Mesendoderm (in vitro differentiated cells): ENCODE data around the gene GRM7.

Experiments used
- DNase-seq: peaks from one replicate; pipeline ENCODE4 v3.0.0; 2013
- H2AK5ac ChIP-seq: 2 replicates; pipeline ENCODE4 v1.6.1; 2013; ENCODE audit warnings: low read length, inconsistent platforms
- H2BK120ac ChIP-seq: 2 replicates; pipeline ENCODE4 v1.6.1; 2013; ENCODE audit warnings: low read depth, mild to moderate bottlenecking, low read length, moderate library complexity, mixed read lengths
- H2BK15ac ChIP-seq: replicated peaks from 2 replicates; pipeline ENCODE4 v1.6.1; 2013; ENCODE audit warnings: low read depth, mild to moderate bottlenecking, moderate library complexity
- H2BK5ac ChIP-seq: 2 replicates; pipeline ENCODE4 v1.6.1; 2013; ENCODE audit warnings: low read length, inconsistent platforms
- H3K18ac ChIP-seq: 2 replicates; pipeline ENCODE4 v1.6.1; 2013; ENCODE audit warnings: mild to moderate bottlenecking, low read length, mixed read lengths
- H3K23ac ChIP-seq: one replicate; pipeline ENCODE4 v1.6.1; 2013; ENCODE audit warnings: low read length
- H3K27ac ChIP-seq: 2 replicates; pipeline ENCODE4 v1.5.1; 2013; ENCODE audit warnings: low read depth, mild to moderate bottlenecking, inconsistent platforms, low read length, moderate library complexity
- H3K27me3 ChIP-seq: 2 replicates; pipeline ENCODE4 v1.6.1; 2013; ENCODE audit warnings: low read length, control low read depth, mild to moderate bottlenecking, inconsistent platforms; ENCODE audit not compliant: insufficient read depth, poor library complexity
- H3K36me3 ChIP-seq: 2 replicates; pipeline ENCODE4 v1.6.1; 2013; ENCODE audit warnings: low read length, inconsistent platforms; ENCODE audit not compliant: control insufficient read depth, insufficient read depth
- H3K4ac ChIP-seq: one replicate; pipeline ENCODE4 v1.6.1; 2013; ENCODE audit warnings: low read depth, mild to moderate bottlenecking, low read length, moderate library complexity
- H3K4me1 ChIP-seq: 2 replicates; pipeline ENCODE4 v1.6.1; 2013; ENCODE audit warnings: low read depth, low read length, inconsistent platforms; ENCODE audit not compliant: control insufficient read depth
- H3K4me2 ChIP-seq: 2 replicates; pipeline ENCODE4 v1.6.1; 2013; ENCODE audit warnings: low read length
- H3K4me3 ChIP-seq: 2 replicates; pipeline ENCODE4 v1.5.1; 2013; ENCODE audit warnings: mild to moderate bottlenecking, low read length
- H3K56ac ChIP-seq: one replicate; pipeline ENCODE4 v1.6.1; 2013; ENCODE audit warnings: low read length
- H3K79me1 ChIP-seq: 2 replicates; pipeline ENCODE4 v1.6.1; 2013; ENCODE audit warnings: low read length, inconsistent platforms
- H3K79me2 ChIP-seq: 2 replicates; pipeline ENCODE4 v1.6.1; 2013; ENCODE audit warnings: mild to moderate bottlenecking, low read length; ENCODE audit not compliant: control insufficient read depth, insufficient read depth
- H3K9ac ChIP-seq: 2 replicates; pipeline ENCODE4 v1.6.1; 2013; ENCODE audit warnings: low read length, inconsistent platforms
- H4K5ac ChIP-seq: one replicate; pipeline ENCODE4 v1.6.1; 2013; ENCODE audit warnings: low read length
- H4K8ac ChIP-seq: one replicate; pipeline ENCODE4 v1.6.1; 2013; ENCODE audit warnings: low read depth, mild to moderate bottlenecking, control low read depth, low read length, moderate library complexity
- WGBS: extraction: QIAGEN DNeasy Blood & Tissue Kit; methylation state at CpG from one replicate; pipeline ENCODE4 v1.1.7; 2013; ENCODE audit warnings: low lambda C conversion rate, missing lambda C conversion rate; ENCODE audit not compliant: insufficient coverage; ENCODE audit errors: extremely low coverage; 5-methylcytosine and 5-hydroxymethylcytosine counted together

Gene GRM7

GRCh38 chr3:7428206-7428718 is 567.3 kb downstream of the GRM7 start:
- no peak overlapping the region for H3K56ac ChIP-seq
- no peaks in the 10 kb centered on the region for H3K79me2 ChIP-seq
- no peak for DNase-seq
- H3K36me3 ChIP-seq: no peaks in the 10 kb centered on the region
- H2BK5ac ChIP-seq: no peak overlapping the region
- H3K4me3 ChIP-seq: no peak overlapping the region
- no peaks in the 10 kb centered on the region for H3K27me3 ChIP-seq
- H3K23ac ChIP-seq: no peak overlapping the region
- no peaks in the 10 kb centered on the region for H3K79me1 ChIP-seq
- no peak overlapping the region for H2BK15ac ChIP-seq
- no peak overlapping the region for H3K4ac ChIP-seq
- H2BK120ac ChIP-seq: no peak overlapping the region
- no peak overlapping the region for H3K9ac ChIP-seq
- no peak overlapping the region for H3K27ac ChIP-seq
- no peaks in the 10 kb centered on the region for H3K4me1 ChIP-seq
- H2AK5ac ChIP-seq: no peak overlapping the region
- H3K4me2 ChIP-seq: no peak overlapping the region
- WGBS: no CpG with 5 or more reads among the region's 1 CpG
- no peak overlapping the region for H4K5ac ChIP-seq
- no peak overlapping the region for H3K18ac ChIP-seq
- H4K8ac ChIP-seq: no peak overlapping the region

- no peaks in the 10 kb centered on the region for H3K79me1 ChIP-seq
- H3K4me3 ChIP-seq: no peak overlapping the region
- H3K27me3 ChIP-seq: no peaks in the 10 kb centered on the region
- H3K79me2 ChIP-seq: no peaks in the 10 kb centered on the region
- DNase-seq: no peak
- no peak overlapping the region for H2BK15ac ChIP-seq
- H3K36me3 ChIP-seq: no peaks in the 10 kb centered on the region
- no peak overlapping the region for H3K4ac ChIP-seq
- H3K18ac ChIP-seq: no peak overlapping the region
- H3K4me1 ChIP-seq: no peaks in the 10 kb centered on the region
- H3K23ac ChIP-seq: no peak overlapping the region
- H4K5ac ChIP-seq: no peak overlapping the region
- no peak overlapping the region for H4K8ac ChIP-seq
- no peak overlapping the region for H2AK5ac ChIP-seq
- no peak overlapping the region for H3K4me2 ChIP-seq
- no peak overlapping the region for H2BK5ac ChIP-seq
- no peak overlapping the region for H3K9ac ChIP-seq
- H3K27ac ChIP-seq: no peak overlapping the region
- H2BK120ac ChIP-seq: no peak overlapping the region
- WGBS: no CpG with 5 or more reads among the region's 2 CpGs
- H3K56ac ChIP-seq: no peak overlapping the region
Observed at GRCh38 chr3:7432610-7433009, 571.7 kb downstream of the GRM7 start.

- Histone ChIP-seq H2BK15ac (no peak overlapping the region), H3K4me1 (no peaks in the 10 kb centered on the region), H3K9ac (no peak overlapping the region), H2BK5ac (no peak overlapping the region), H3K27me3 (no peaks in the 10 kb centered on the region), H3K4me3 (no peak overlapping the region), H3K18ac (no peak overlapping the region), H3K27ac (no peak overlapping the region), H3K56ac (no peak overlapping the region), H3K79me2 (no peaks in the 10 kb centered on the region), H3K79me1 (no peaks in the 10 kb centered on the region), H2BK120ac (no peak overlapping the region), H3K4ac (no peak overlapping the region), H2AK5ac (no peak overlapping the region), H3K4me2 (no peak overlapping the region), H4K8ac (no peak overlapping the region), H3K23ac (no peak overlapping the region), H4K5ac (no peak overlapping the region), H3K36me3 (no peaks in the 10 kb centered on the region)
- DNase-seq: no peak
- whole genome bisulfite sequencing: no CpG with 5 or more reads among the region's 2 CpGs
Observed at GRCh38 chr3:7433073-7433472, 572.2 kb downstream of the GRM7 start.

- Histone ChIP-seq H4K5ac (no peak overlapping the region), H3K79me1 (no peaks in the 10 kb centered on the region), H3K18ac (no peak overlapping the region), H3K4me1 (no peaks in the 10 kb centered on the region), H3K27ac (no peak overlapping the region), H3K27me3 (no peaks in the 10 kb centered on the region), H3K36me3 (no peaks in the 10 kb centered on the region), H2BK15ac (no peak overlapping the region), H2AK5ac (no peak overlapping the region), H4K8ac (no peak overlapping the region), H3K56ac (no peak overlapping the region), H3K9ac (no peak overlapping the region), H3K79me2 (no peaks in the 10 kb centered on the region), H3K4me3 (no peak overlapping the region), H3K23ac (no peak overlapping the region), H3K4ac (no peak overlapping the region), H2BK5ac (no peak overlapping the region), H2BK120ac (no peak overlapping the region), H3K4me2 (no peak overlapping the region)
- WGBS: no CpG with 5 or more reads among the region's 1 CpG
- no peak for DNase-seq
Observed at GRCh38 chr3:7436542-7436941, 575.6 kb downstream of the GRM7 start.

- H4K5ac ChIP-seq: no peak overlapping the region
- H3K4ac ChIP-seq: no peak overlapping the region
- H3K79me2 ChIP-seq: no peaks in the 10 kb centered on the region
- no peak overlapping the region for H3K9ac ChIP-seq
- no peak overlapping the region for H3K27ac ChIP-seq
- H2BK5ac ChIP-seq: no peak overlapping the region
- no peak overlapping the region for H4K8ac ChIP-seq
- no peak for DNase-seq
- H3K23ac ChIP-seq: no peak overlapping the region
- no peaks in the 10 kb centered on the region for H3K79me1 ChIP-seq
- H2AK5ac ChIP-seq: no peak overlapping the region
- H3K36me3 ChIP-seq: no peaks in the 10 kb centered on the region
- no peak overlapping the region for H3K56ac ChIP-seq
- no peak overlapping the region for H2BK15ac ChIP-seq
- no peak overlapping the region for H3K18ac ChIP-seq
- WGBS: no CpG with 5 or more reads among the region's 1 CpG
- H3K4me3 ChIP-seq: no peak overlapping the region
- no peaks in the 10 kb centered on the region for H3K27me3 ChIP-seq
- no peaks in the 10 kb centered on the region for H3K4me1 ChIP-seq
- no peak overlapping the region for H2BK120ac ChIP-seq
- H3K4me2 ChIP-seq: no peak overlapping the region
Observed at GRCh38 chr3:7437231-7437630, 576.3 kb downstream of the GRM7 start.

GRCh38 chr3:7439101-7439680 is 578.3 kb downstream of the GRM7 start:
- Histone ChIP-seq H3K23ac (no peak overlapping the region), H2BK15ac (no peak overlapping the region), H4K8ac (no peak overlapping the region), H3K27me3 (no peaks in the 10 kb centered on the region), H3K18ac (peak overlapping the region; percentile 3), H3K36me3 (no peaks in the 10 kb centered on the region), H3K27ac (no peak overlapping the region), H3K4me2 (no peak overlapping the region), H2AK5ac (no peak overlapping the region), H3K4ac (no peak overlapping the region), H3K4me3 (no peak overlapping the region), H2BK5ac (no peak overlapping the region), H3K9ac (no peak overlapping the region), H2BK120ac (no peak overlapping the region), H3K79me2 (no peaks in the 10 kb centered on the region), H3K56ac (no peak overlapping the region), H3K4me1 (no peaks in the 10 kb centered on the region), H4K5ac (no peak overlapping the region), H3K79me1 (no peaks in the 10 kb centered on the region)
- peak; percentile 75 for DNase-seq
- WGBS: no CpG with 5 or more reads among the region's 4 CpGs
